GM21576 (cell line): ENCODE data around the gene NPIPB2.
A peak's percentile ranks its signal among the peaks of the same experiment; 100 is the strongest.
"Not testable (repeated sequence)": the region's sequence is repeated elsewhere in the genome, so short reads cannot be mapped to it uniquely, and the experiment has no call there.

Source experiments
- ATAC-seq: cut with Tn5 transposase; IDR thresholded peaks from one replicate; pipeline ENCODE4 v1.9.1; 2021; ENCODE audit warnings: mild to moderate bottlenecking, moderate library complexity; ENCODE audit not compliant: unreplicated experiment

The NPIPB2 gene

DNA sequence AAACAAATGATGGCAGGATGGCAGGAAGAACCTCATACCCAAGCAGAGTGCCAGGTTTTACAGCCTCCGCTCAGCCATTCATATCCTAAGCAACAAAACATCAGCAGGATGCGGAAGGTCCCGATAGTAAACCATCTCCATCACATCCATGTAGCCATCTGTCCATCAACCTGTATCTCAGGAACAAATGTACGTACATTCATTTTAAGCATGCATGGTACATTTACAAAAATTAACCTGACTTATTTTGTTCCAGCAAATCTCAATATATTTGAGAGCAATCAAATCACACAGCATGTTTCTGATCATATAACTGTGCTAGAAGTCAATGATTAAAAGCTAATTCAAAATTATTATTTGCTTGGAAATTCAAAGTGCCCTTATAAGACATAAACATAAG lies at the start of gene NPIPB2:
Gene NPIPB2, minus strand, starts transcription at position 101 of the 400 bp plus-strand sequence. Its CDS starts 0 bp downstream, at position 101.
- ATAC-seq: not testable (repeated sequence)

DNA sequence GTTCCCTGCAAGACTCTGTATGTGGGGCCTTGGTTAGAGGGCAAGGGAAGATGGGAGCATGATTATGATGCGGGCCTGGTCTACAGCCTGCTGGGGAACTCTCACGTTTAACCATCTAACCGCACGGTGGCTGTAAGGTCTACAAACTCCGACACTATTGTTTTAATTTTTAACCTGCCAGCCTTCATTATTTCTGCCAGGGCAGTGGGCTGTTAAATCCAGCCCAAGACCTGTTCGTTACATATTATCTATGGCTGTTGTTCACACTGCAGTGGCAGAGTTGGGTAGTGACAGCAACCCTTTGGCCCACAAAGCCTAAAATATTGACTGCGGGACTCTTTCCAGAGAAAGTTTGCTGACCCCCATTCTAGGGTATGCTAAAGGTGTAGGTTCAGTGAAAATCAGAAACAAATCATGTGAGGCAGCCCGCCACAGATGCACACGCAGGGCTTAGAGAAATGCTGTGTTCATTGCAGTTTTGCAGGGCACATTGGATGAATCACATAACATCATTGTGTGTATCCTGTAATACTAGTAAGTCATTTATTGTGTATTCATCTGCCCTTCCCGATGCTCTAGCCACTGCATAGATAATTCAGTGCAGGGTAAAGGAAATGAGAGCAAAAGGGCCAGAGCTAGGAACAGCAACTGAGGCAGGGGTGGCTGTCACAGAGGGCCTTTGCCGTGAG lies 49.0 kb upstream of the NPIPB2 start:
- no peak for ATAC-seq

DNA sequence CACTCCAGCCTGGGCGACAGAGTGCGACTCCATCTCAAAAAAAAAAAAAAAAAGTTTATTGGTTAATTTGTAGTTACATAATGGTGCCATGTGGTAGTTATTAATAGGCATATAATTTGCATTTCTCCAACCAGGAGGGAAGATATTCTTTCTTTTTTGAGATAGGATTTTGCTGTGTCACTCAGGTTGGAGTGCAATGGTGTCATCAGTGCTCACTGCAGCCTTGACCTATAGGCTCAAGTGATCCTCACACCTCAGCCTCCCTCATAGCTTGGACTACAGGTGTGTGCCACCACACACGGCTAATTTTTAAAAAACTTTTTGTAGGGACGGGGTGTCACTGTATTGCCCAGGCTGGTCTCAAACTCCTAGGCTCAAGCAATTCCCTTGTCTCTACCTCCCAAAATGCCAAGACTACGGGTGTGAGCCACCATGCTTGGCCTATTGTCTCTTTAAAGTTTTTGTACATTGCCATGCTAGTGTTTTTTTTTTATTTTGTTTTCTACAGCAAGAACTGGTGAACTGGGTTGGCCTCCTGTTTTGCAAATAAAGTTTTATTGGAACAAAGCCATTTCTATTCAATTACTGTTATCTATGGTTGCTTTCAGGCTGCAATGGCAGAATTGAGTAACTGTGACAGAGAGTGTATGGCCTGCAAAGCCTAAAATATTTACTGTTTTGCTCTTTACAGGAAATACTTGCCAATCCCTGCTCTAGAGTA lies 46.6 kb upstream of the NPIPB2 start:
- ATAC-seq: no peak

- no peak for ATAC-seq
Measured at GRCh38 chr16:11986521-11987057, 44.7 kb upstream of the NPIPB2 start.

DNA sequence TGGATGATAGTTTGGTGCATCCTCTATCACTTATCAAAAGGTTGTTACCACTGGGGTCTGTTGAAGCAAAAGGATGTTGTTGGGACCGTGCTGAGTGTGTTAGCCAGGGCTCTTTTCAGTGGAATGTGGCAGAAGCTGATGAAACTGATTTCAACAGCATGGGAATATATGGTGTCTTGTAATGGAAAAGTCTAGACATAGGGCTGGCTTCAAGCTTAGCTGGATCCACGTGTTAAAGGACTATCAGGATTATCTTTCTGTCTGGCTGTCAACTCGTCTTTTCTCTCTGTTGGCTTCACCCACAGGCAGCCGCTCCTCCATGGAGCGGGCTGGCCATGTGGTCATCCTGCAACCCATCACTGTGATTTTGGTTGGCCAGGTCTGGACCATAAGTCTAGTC lies 43.4 kb upstream of the NPIPB2 start:
- no peak for ATAC-seq

DNA sequence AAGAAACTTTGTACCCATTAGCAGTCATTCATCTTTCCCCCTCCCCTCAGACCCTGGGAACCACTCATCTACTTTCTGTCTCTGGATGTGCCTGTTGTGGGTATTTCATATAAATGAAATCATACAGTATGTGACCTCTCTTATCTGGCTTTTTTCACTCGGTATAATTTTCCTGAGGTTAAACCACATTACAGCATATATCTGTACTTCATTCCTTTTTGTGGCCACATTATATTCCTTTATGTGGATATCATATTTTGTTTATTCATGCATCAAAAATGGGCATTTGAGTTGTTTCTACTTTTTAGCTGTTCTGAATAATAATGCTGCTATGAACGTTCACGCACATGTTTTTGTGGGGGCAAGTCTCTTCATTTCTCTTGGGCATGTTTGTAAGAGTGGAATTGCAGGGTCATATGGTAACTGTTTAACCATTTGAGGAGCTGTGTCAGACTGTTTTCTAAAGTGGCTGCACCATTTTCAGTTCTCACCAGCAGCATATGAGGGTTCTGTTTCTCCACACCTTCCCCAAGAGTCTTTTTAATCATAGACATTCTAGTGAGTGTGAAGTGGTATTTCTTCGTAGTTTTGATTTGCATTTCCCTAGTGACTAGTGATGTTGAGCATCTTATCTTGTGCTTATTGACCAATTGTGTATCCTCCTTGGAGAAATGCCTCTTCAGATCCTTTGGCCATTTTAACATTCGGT lies 38.4 kb upstream of the NPIPB2 start:
- no peak for ATAC-seq

DNA sequence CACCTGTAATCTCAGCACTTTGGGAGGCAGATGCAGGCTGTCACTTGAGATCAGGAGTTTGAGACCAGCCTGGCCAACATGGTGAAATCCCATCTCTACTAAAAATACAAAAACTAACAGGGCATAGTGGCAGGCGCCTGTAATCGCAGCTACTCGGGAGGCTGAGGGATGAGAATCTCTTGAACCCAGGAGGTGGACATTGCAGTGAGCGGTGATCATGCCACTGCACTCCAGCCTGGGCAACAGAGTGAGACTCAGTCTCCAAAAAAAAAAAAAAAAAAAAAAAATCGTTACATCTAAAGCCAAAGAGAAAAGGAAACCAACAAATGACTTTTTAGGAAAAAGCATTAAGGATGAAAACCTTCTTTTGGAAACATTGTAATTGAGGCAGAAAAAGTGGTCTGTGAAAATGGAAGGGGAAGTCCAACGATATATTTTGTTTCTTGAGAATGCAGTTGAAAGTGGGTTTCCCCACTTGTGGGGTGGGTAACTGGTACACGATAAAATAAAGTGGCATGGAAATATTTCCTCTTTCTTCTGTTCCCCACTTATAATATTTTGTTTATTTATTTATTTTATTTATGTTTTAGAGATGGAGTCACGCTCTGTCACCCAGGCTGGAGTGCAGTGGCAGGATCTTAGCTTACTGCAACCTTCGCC lies 37.3 kb upstream of the NPIPB2 start:
- no peak for ATAC-seq

DNA sequence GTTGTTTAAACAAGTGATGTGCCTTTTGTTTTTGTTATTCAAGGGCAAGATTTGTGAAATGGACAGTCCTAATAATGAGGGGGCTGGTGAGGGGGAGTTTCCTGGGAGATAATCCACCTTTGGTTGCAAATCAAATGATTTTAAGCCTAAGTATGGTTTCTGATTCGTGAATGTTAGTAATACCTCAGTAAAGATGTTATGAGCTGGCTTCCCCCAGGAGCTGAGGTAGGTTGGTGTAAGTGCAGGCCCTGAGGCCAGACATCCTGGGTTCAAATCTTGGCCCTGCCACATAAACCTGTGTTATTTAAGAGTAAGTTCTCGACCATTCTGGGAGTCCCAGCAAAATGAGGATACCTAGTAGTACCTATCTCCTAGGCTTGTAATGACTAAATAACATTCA lies 36.2 kb upstream of the NPIPB2 start:
- no peak for ATAC-seq

DNA sequence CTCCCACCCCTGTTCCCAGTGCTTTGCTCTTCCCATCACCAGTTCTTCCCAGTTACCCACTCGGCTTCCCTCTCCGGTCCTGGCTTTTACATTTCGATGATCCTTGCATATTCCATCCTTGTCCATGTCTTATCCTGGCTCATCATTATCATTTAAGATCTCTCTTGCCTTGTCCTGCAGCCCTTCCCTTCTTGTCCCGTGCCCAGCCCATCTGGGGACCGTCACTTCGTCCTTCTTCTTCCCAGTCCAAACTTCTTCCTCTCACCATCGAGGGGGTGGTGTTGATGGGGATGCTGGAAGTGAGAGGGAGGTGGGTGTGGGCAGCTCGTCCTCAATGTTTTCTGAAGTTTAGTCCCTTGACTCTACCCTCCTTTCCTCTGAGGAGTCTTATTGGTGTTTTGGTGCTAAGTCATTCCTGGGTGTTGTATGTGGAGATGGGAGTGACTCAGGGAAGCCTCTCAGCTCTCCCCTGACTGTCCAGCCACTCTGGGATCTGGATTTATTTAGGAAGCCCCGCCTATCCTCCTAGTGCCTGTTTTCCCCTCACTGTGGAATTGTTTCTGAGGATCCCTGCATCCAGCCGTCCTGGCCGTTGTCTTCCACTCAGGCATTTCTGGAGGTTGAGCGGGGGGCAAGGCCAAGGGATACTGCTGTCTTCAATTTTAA lies 35.7 kb upstream of the NPIPB2 start:
- ATAC-seq: no peak

GRCh38 chr16:11976850-11977375 lies 35.1 kb upstream of the NPIPB2 start:
- ATAC-seq: no peak

GRCh38 chr16:11973070-11973469 lies 31.2 kb upstream of the NPIPB2 start:
- ATAC-seq: no peak

DNA sequence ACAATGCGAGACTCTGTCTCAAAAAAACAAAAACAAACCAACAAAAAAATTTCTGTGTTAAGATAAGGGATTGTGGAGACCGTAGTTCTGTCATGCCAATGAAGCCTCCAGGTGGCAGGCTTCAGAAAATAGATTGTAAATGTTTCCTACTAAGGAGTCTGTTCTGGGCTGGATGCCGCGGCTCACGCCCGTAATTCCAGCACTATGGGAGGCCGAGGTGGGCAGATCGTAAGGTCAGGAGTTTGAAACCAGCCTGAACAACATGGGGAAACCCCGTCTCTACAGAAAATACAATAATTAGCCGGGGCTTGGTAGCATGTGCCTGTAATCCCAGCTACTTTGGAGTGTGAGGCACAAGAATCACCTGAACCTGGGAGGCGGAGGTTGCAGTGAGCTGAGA lies 30.3 kb upstream of the NPIPB2 start:
- ATAC-seq: no peak

DNA sequence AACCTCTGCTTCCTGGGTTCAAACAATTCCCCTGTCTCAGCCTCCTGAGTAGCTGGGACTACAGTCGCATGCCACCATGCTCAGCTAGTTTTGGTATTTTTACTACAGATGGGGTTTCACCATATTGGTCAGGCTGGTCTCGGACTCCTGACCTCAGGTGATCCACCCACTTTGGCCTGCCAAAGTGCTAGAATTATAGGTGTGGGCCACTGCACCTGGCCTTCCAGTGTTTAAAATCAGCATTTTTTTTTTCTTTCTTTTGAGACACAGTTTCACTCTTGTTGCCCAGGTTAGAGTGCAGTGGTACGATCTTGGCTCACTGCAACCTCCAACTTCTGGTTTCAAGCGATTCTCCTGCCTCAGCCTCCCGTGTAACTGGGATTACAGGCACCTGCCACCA lies 28.4 kb upstream of the NPIPB2 start:
- not testable (repeated sequence) for ATAC-seq

DNA sequence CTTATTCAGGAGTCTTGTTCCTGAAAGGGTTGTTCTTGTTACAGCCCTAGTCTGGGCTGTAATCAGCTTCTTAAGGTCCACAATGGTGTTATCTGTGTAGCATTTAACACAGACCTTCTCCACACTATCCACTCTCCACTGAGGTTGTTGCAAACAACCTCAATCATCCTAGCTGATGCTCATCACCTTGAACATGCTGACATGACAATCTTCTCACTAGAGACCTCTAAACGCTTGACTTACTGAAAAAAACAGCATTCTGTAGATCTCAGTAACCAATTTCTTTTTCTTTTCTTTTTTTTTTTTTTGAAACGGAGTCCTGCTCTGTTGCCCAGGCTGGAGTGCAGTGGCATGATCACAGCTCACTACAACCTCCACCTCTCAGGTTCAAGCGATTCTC lies 26.7 kb upstream of the NPIPB2 start:
- ATAC-seq: no peak

DNA sequence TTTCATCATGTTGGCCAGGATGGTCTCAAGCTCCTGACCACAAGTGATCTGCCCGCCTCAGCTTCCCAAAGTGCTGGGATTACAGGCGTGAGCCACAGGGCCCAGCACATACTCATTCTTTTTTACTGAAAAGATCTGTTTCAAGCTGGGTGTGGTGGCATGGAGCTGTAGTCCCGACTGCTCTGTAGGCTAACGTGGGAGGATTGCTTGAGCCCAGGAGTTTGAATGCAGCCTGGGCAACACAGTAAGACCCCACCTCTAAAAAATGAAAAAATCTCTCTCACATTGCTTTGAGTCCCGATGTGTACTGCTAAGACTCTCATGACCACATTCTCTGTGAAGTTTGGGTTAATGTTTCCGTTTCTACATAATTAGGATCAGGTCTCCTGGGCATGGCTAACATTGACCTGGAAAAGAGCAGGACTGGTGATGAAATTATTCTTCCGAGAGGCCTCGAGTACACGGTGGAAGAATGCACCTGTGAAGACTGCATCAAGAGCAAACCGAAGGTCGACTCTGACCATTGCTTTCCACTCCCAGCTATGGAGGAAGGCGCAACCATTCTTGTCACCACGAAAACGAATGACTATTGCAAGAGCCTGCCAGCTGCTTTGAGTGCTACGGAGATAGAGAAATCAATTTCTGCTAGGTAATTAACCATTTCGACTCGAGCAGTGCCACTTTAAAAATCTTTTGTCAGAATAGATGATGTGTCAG lies 25.5 kb upstream of the NPIPB2 start:
- no peak for ATAC-seq

- ATAC-seq: no peak
Measured at GRCh38 chr16:11966173-11966572, 24.3 kb upstream of the NPIPB2 start.

DNA sequence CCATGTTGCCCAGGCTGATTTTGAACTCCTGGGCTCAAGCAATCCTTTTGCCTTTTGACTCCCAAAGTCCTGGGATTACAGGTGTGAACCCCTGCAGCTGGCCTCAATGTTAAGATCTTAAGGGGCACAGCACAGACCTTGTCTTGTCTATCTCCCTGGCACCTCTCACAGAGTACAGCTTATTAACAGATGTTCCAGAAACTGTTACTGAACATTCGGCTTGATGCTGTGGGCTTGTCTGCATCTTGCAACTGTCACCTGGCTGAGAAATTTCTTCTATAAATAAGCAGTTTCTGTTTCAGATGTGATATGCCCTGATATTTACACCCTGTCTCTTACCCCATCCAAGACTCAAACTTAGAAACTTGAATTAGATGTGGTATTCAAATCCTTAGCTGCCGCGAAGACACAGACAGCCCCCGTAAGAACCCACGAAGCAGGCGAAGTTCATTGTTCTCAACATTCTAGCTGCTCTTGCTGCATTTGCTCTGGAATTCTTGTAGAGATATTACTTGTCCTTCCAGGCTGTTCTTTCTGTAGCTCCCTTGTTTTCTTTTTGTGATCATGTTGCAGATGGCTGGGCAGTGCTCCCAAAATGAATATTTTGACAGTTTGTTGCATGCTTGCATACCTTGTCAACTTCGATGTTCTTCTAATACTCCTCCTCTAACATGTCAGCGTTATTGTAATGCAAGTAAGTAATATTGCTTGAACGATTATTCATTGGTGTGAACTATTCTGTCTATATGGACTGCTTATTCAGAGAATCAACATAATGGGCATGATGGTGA lies 23.1 kb upstream of the NPIPB2 start, which contains the start of gene TNFRSF17:
Gene TNFRSF17, plus strand, starts transcription at position 450 of the 791 bp plus-strand sequence. Its CDS starts 115 bp downstream, at position 565.
- ATAC-seq: peak; percentile 71

DNA sequence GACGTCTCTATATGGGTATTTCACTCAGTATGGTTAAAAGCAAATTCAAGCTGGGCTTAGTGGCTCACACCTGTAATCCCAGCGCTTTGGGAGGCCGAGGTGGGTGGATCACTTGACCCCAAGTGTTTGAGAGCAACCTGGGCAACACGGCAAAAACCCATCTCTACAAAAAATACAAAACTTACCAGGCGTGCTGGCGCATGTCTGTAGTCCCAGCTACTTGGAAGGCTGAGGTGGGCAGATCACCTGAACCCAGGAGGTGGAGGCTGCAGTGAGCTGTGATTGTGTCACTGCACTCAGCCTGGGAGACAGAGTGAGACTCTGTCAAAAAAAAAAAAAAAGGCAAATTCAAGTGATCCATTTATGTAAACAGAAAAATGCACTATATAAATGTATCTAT lies 21.9 kb upstream of the NPIPB2 start:
- no peak for ATAC-seq

DNA sequence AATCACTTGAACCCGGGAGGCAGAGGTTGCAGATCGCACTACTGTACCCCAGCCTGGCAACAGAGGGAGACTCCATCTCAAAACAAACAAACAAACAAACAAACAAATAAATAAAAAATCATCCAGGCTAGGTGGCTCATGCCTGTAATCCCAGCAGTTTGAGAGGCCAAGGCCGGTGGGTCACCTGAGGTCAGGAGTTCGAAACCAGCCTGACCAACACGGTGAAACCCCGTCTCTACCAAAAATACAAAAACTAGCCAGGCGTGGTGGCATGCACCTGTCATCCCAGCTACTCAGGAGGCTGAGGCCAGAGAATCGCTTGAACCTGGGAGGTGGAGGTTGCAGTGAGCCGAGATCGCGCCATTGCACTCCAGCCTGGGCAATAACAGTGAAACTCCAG lies 21.1 kb upstream of the NPIPB2 start:
- ATAC-seq: not testable (repeated sequence)
